Measurements from ENCODE around the gene OR10A3.

OR10A3 gene

GRCh38 chr11:7941146-7941545 is 362 bp downstream of the OR10A3 start:
- DNase-seq (ENCODE audit: low read depth in 4 of 4, low spot score in 1 of 4): no peak

- no peak for DNase-seq (ENCODE audit: low read depth in 4 of 4, low spot score in 1 of 4)
Measured at GRCh38 chr11:7936615-7937014, 4.9 kb downstream of the OR10A3 start.

GRCh38 chr11:7931168-7931567 is 10.3 kb downstream of the OR10A3 start, which contains the start of gene OR10A6:
OR10A6 (minus strand) TSS chr11:7931268; CDS start chr11:7928662, 2,606 bp downstream.
- no peak for DNase-seq (ENCODE audit: low read depth in 4 of 4, low spot score in 1 of 4)

GRCh38 chr11:7927635-7928034 is 13.9 kb downstream of the OR10A3 start:
- no peak for DNase-seq (ENCODE audit: low read depth in 4 of 4, low spot score in 1 of 4)

GRCh38 chr11:7924536-7924935 is 17.0 kb downstream of the OR10A3 start:
- no peak for DNase-seq (ENCODE audit: low read depth in 4 of 4, low spot score in 1 of 4)

- no peak for DNase-seq (ENCODE audit: low read depth in 4 of 4, low spot score in 1 of 4)
Measured at GRCh38 chr11:7918141-7918540, 23.4 kb downstream of the OR10A3 start.

GRCh38 chr11:7911011-7911410 is 30.5 kb downstream of the OR10A3 start:
- DNase-seq (ENCODE audit: low read depth in 4 of 4, low spot score in 1 of 4): no peak

GRCh38 chr11:7910286-7910788 is 31.2 kb downstream of the OR10A3 start:
- DNase-seq (ENCODE audit: low read depth in 4 of 4, low spot score in 1 of 4): no peak

GRCh38 chr11:7909585-7910285 is 31.8 kb downstream of the OR10A3 start:
- no peak for DNase-seq (ENCODE audit: low read depth in 4 of 4, low spot score in 1 of 4)

GRCh38 chr11:7907121-7907520 is 34.4 kb downstream of the OR10A3 start:
- DNase-seq (ENCODE audit: low read depth in 4 of 4, low spot score in 1 of 4): no peak

GRCh38 chr11:7906481-7906880 is 35.0 kb downstream of the OR10A3 start:
- no peak for DNase-seq (ENCODE audit: low read depth in 4 of 4, low spot score in 1 of 4)

- no peak for DNase-seq (ENCODE audit: low read depth in 4 of 4, low spot score in 1 of 4)
Measured at GRCh38 chr11:7905961-7906429, 35.5 kb downstream of the OR10A3 start.

GRCh38 chr11:7905549-7905948 is 36.0 kb downstream of the OR10A3 start:
- DNase-seq (ENCODE audit: low read depth in 4 of 4, low spot score in 1 of 4): no peak

- no peak for DNase-seq (ENCODE audit: low read depth in 4 of 4, low spot score in 1 of 4)
Measured at GRCh38 chr11:7904917-7905316, 36.6 kb downstream of the OR10A3 start.

GRCh38 chr11:7903940-7904339 is 37.6 kb downstream of the OR10A3 start:
- no peak for DNase-seq (ENCODE audit: low read depth in 4 of 4, low spot score in 1 of 4)

GRCh38 chr11:7901319-7901854 is 40.1 kb downstream of the OR10A3 start:
- no peak for DNase-seq (ENCODE audit: low read depth in 4 of 4, low spot score in 1 of 4)

- no peak for DNase-seq (ENCODE audit: low read depth in 4 of 4, low spot score in 1 of 4)
Measured at GRCh38 chr11:7900686-7901085, 40.8 kb downstream of the OR10A3 start.

GRCh38 chr11:7899418-7899817 is 42.1 kb downstream of the OR10A3 start:
- no peak for DNase-seq (ENCODE audit: low read depth in 4 of 4, low spot score in 1 of 4)

GRCh38 chr11:7898666-7899283 is 42.7 kb downstream of the OR10A3 start:
- DNase-seq (ENCODE audit: low read depth in 4 of 4, low spot score in 1 of 4): no peak

- no peak for DNase-seq (ENCODE audit: low read depth in 4 of 4, low spot score in 1 of 4)
Measured at GRCh38 chr11:7896009-7896785, 45.3 kb downstream of the OR10A3 start.

GRCh38 chr11:7894251-7894650 is 47.3 kb downstream of the OR10A3 start:
- no peak for DNase-seq (ENCODE audit: low read depth in 4 of 4, low spot score in 1 of 4)
